Right lung (tissue), 10 donors: ENCODE data around the gene STX11. TPM values are rescaled to one million over a fixed set of nuclear protein-coding genes. Genes with fewer than 3 reads are reported as not detected.
"Not testable (repeated sequence)": the region's sequence is repeated elsewhere in the genome, so short reads cannot be mapped to it uniquely, and the experiment has no call there.

ENCODE experiments used
- DNase-seq, 2 donors: peaks; one replicate each; pipeline ENCODE4 v3.0.0-alpha.2; 2013
- long read RNA-seq, 8 donors: transcript quantifications; one replicate each; lab custom pipeline, GENCODE V29; 2026
- polyA plus RNA-seq, 5 donors: library from polyadenylated mRNA; unstranded; fragments of 120-200 nt; gene quantifications; one replicate each; pipeline versions ENCODE4 v1.2.1 to v1.2.3, GENCODE V29; 2013; ENCODE audit warnings: inconsistent platforms in 1 of 5, low replicate concordance in 1 of 5; ENCODE audit not compliant: insufficient read length in 5 of 5, insufficient read depth in 1 of 5

STX11 gene
- polyA plus RNA-seq = 1 to 10 TPM; 2.0 to 3.0 (median 2.2) TPM
- long read RNA-seq, donor 1, partial matches to known transcripts = 0 of 2 reads
- long read RNA-seq, donor 1, other reads (novel, unspliced or antisense) = 0 of 2 reads
- long read RNA-seq, donor 2, partial matches to known transcripts = 0 of 1 reads
- long read RNA-seq, donor 2, other reads (novel, unspliced or antisense) = 0 of 1 reads
- long read RNA-seq, donor 3 = 0 reads
- long read RNA-seq, donor 4, partial matches to known transcripts = 17 of 17 reads
- long read RNA-seq, donor 4, other reads (novel, unspliced or antisense) = 0 of 17 reads
- long read RNA-seq, donor 5, partial matches to known transcripts = 0 of 1 reads
- long read RNA-seq, donor 5, other reads (novel, unspliced or antisense) = 0 of 1 reads
- long read RNA-seq, donor 6, partial matches to known transcripts = 0 of 2 reads
- long read RNA-seq, donor 6, other reads (novel, unspliced or antisense) = 0 of 2 reads
- long read RNA-seq, donor 7, partial matches to known transcripts = 0 of 2 reads
- long read RNA-seq, donor 7, other reads (novel, unspliced or antisense) = 0 of 2 reads
- long read RNA-seq, donor 8, partial matches to known transcripts = 0 of 3 reads
- long read RNA-seq, donor 8, other reads (novel, unspliced or antisense) = 0 of 3 reads

GRCh38 chr6:144149894-144150709 is at the start of gene STX11:
TSS of gene STX11 (plus strand) at chr6:144150517. CDS start at chr6:144186628, 36,111 bp downstream.
- peak; percentile 55 to 61 for DNase-seq

DNA sequence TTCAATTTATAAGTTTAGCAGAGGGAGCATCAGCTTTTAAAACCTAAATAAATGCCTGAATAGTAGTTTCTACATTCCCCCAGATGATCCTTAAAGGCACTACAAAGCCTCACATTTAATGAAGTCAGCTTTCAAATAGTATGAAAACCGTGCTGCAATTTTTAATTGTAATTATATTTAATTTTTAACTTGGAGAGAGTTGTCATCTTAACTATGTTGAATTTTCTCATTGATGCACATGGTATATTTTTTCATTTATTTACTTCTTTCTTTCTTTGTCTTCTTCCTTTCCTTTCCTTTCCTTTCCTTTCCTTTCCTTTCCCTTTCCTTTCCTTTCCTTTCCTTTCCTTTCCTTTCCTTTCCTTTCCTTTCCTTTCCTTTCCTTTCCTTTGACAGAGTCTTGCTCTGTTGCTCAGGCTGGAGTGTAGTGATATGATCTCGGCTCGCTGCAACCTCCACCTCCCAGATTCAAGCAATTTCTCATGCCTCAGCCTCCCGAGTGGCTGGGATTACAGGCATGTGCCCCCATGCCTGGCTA is 47.2 kb upstream of the STX11 start:
- no peak for DNase-seq

DNA sequence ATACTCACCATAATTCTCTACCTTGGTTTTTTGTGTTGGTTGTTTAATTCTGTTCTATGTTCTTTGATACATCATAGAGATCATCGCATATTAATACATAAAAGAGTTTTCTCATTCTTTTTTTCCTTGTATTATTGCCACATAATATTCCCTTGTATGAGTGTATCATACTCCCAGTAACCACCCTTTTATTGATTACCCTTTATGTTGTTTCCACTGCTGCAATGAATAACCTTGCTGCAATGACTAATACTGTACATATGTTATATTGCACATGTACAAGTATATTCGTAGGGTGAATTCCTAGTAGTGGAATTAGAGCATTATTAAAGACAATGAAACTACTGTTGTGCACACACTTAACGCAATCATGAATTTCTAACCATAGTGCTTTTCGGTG is 45.8 kb upstream of the STX11 start:
- no peak for DNase-seq

DNA sequence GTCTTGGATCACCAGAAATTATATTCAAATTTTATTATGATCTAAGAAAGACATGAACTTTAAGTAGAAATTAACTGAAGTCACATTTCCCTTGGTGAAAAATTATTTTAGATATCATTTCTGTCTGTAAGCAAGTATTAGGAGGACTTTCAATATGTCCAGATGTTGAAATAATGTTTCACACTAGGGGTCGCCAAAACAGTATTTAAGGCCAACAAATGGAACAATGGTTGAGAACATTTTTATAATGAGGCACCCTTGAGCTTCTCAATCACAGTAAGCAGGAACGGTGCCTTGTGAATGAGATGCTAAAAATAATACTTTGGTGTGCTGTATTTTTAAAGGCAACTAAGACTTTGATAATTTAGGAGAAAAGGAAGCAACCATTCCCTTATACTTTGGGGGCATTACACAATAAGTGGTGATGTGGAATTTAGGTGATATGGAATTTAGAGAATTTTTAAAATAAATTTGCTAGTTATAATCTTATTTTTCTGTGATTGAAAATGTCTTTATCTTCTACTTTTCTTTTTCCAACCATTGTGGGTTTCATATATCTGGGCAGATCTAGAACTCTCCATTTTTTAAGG is 45.3 kb upstream of the STX11 start:
- peak; percentile 62 to 74 for DNase-seq

- DNase-seq = peak; percentile 9 to 17
These were observed 44.1 kb upstream of the STX11 start for GRCh38 chr6:144106206-144106605.

- DNase-seq = no peak
These were observed 40.1 kb upstream of the STX11 start for GRCh38 chr6:144110210-144110609.

DNA sequence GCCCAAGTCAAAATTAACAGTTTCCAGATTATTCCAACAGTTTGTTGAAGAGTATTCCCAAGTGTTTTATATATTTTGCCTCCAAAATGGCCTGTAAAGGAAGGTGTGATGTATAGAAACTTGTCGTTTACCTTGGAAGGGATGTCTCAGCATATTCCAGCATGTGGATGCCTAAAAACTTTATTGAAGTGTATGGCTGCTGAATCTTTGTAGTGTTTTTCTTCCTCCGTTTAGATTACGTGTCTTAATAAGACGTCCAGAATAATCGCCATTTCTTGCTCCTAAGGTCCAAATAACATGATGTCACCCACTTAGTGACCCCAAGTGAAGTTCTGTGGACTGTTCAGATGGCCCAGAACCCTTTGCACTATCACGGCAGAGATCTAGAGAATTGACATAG is 37.0 kb upstream of the STX11 start:
- DNase-seq = no peak

- no peak for DNase-seq
These were observed 35.1 kb upstream of the STX11 start for GRCh38 chr6:144115219-144115618.

- DNase-seq = no peak
These were observed 30.9 kb upstream of the STX11 start for GRCh38 chr6:144119376-144119775.

GRCh38 chr6:144122861-144123260 is 27.5 kb upstream of the STX11 start:
- DNase-seq = no peak

DNA sequence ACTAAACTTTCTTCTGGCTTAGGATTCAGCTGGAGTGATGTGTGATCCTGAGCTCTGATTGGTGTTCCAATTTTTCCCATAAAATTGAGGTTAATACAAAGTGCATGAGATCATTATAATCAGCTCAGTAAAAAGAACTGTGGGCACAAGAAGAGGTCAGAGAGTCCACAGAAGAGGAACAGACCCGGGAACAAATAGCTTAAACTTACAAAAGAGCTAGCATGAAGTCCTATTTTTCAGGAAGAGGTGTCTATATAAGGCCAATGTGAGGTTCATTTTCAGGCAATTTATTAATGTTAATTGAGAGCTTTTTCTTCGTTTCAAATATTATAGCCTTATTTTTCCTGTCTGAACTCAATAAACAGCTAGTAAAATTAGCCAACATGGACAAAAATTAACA is 26.9 kb upstream of the STX11 start:
- no peak for DNase-seq

GRCh38 chr6:144123836-144124235 is 26.5 kb upstream of the STX11 start:
- no peak for DNase-seq

DNA sequence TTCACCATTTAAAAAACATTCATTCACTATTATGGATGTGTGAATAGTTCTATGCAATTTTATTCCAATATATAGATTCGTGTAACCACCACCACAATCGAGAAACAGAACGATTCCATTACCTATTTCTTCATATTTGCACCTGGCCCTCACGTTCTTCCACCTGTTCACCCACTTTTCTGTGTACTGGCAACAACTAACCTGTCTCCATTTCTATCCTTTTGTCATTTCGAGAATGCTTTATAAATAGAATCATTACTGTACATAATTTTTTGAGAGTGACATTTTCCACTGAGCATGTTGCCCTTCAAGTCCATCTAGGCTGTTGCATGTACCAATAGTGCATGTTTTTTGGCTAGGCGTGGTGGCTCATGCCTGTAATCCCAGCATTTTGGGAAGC is 23.2 kb upstream of the STX11 start:
- no peak for DNase-seq

DNA sequence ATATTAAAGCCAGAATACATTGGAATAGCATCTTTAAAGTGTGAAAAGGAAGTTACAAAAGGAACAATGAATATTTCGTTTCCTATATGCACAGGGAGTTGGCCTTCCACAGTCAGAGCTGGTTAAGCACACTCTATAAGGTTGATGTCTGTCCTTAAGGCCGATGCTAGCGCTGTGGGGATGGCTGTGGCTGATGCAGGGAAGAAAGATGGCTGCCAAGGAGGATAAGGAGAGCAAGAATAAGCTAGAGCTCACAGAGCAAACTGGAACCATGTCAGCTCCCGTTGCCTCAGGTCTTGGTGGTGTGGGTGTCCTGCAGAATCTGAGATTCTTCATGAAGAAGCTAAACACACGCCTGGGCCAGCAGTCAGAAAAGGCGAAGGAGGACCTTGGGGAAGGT is 20.8 kb upstream of the STX11 start:
- no peak for DNase-seq

DNA sequence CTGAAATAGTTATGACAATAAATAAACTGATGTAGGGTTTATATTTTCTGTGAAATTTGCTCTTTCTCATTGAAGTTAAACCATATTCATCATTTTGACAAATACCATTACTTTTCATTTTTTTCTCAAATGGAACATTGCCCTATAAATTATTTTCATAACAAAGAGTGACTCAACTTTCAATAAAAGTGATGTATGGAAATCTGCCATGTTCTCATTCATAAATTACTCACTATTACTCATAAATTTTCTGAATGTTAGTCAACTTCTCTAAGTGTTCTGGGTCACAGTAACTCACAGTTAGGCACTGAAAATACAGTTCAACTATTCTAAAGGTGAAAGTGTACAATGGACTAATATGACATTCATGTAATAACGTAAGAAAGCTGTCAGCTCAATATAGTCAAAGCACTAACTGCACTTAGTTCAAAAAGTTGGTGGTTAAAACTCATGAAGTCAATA is 19.0 kb upstream of the STX11 start:
- DNase-seq = no peak

DNA sequence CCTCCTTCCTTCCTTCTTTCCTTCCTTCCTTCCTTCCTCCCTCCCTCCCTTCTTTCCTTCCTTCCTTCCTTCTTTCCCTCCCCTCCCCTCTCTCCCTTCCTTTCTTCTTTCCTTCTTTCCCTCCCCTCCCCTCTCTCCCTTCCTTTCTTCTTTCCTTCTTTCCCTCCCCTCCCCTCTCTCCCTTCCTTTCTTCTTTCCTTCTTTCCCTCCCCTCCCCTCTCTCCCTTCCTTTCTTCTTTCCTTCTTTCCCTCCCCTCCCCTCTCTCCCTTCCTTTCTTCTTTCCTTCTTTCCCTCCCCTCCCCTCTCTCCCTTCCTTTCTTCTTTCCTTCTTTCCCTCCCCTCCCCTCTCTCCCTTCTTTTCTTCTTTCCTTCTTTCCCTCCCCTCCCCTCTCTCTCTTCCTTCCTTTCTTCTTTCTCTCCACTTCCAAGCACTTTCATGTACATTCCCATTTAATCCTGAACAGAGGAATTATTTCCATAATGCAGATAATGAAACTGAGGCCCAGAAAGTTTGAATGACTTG is 18.1 kb upstream of the STX11 start:
- DNase-seq = not testable (repeated sequence)

GRCh38 chr6:144133225-144133821 is 17.0 kb upstream of the STX11 start:
- DNase-seq = no peak

GRCh38 chr6:144134176-144134575 is 16.1 kb upstream of the STX11 start:
- no peak for DNase-seq

DNA sequence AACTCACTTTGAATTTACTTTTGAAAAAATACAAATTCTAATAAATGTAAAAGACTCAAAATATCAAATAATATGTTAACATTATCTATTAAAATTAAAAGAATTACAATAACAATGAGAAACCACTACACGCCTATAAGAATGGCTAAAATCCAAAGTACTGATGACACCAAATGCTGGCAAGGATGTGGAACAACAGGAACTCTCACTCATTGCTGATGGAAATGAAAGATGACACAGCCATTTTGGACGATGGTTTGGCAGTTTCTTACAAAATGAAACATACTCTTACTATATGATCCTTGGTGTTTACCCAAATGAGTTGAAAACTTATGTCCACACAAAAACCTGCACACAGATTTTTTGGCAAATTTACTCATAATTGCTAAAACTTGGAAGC is 15.6 kb upstream of the STX11 start:
- DNase-seq = no peak

DNA sequence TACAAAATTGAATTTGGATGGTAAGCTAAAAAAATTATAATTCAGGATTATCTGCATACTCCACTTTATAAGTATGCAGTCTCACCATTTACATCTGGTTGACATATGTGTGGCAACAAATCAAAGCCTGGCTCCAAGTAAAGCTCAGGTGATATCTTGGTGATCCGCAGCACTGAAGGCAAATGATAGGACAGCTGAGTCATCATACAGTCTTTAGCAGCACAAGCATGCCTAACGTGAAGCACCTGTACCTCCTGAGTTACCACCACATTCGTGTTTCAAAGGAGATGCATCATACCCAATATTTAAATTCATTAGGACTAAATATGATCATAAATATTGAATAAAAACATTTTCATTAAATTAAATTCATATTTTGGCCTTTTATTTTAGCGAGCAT is 11.8 kb upstream of the STX11 start:
- DNase-seq = no peak

DNA sequence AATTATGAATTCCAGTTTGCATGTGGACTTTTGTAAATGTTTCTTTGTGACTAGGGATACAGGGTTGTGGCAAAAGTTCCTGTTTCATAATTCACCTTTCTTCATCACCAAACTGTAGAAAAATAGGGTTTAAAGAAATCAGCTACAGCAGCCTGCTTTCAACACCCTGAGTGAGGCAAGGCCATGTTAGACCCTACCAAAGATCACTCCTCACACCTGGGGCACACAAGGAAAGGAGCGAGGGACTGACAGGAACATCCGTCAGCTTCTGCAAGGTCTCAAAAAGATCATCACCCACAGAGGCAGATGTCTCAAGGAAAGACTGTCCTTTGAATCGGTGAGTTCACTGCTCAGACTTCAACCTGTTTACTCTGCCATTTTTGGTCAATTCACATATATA is 10.5 kb upstream of the STX11 start:
- no peak for DNase-seq
